GM19467 (cell line): ENCODE data around the gene NFASC.

Experiments used
- ATAC-seq: cut with Tn5 transposase; IDR thresholded peaks from one replicate; pipeline ENCODE4 v1.9.1; 2021; ENCODE audit warnings: mild to moderate bottlenecking, moderate library complexity; ENCODE audit not compliant: unreplicated experiment

Gene NFASC

GRCh38 chr1:204858363-204858821, 12.3 kb upstream of the NFASC start:
- no peak for ATAC-seq

GRCh38 chr1:204859861-204860267, 10.8 kb upstream of the NFASC start:
- no peak for ATAC-seq

GRCh38 chr1:204863024-204863423, 7.6 kb upstream of the NFASC start:
- no peak for ATAC-seq

GRCh38 chr1:204863730-204864129, 6.9 kb upstream of the NFASC start:
- ATAC-seq, result no peak

- ATAC-seq, result no peak
These were observed 4.5 kb upstream of the NFASC start for GRCh38 chr1:204866051-204866596.

- no peak for ATAC-seq
These were observed 3.5 kb upstream of the NFASC start for GRCh38 chr1:204867203-204867602.

- no peak for ATAC-seq
These were observed 2.9 kb upstream of the NFASC start for GRCh38 chr1:204867666-204868339.

- no peak for ATAC-seq
These were observed 2.3 kb upstream of the NFASC start for GRCh38 chr1:204868340-204868700.

GRCh38 chr1:204869097-204869496, 1.6 kb upstream of the NFASC start:
- no peak for ATAC-seq

- ATAC-seq, result no peak
These were observed 859 bp downstream of the NFASC start for GRCh38 chr1:204871405-204872037.

GRCh38 chr1:204872262-204872881, 1.7 kb downstream of the NFASC start:
- ATAC-seq, result no peak

GRCh38 chr1:204873176-204873575, 2.5 kb downstream of the NFASC start:
- ATAC-seq, result no peak

- ATAC-seq, result no peak
These were observed 3.1 kb downstream of the NFASC start for GRCh38 chr1:204873714-204874113.

- ATAC-seq, result no peak
These were observed 3.6 kb downstream of the NFASC start for GRCh38 chr1:204874274-204874673.

- no peak for ATAC-seq
These were observed 4.6 kb downstream of the NFASC start for GRCh38 chr1:204875255-204875654.

- no peak for ATAC-seq
These were observed 8.1 kb downstream of the NFASC start for GRCh38 chr1:204878621-204879234.

GRCh38 chr1:204879351-204879750, 8.7 kb downstream of the NFASC start:
- ATAC-seq, result no peak

- no peak for ATAC-seq
These were observed 10.2 kb downstream of the NFASC start for GRCh38 chr1:204880906-204881305.

- no peak for ATAC-seq
These were observed 11.8 kb downstream of the NFASC start for GRCh38 chr1:204882479-204882878.

- ATAC-seq, result no peak
These were observed 12.7 kb downstream of the NFASC start for GRCh38 chr1:204883405-204883804.

GRCh38 chr1:204885288-204885711, 14.6 kb downstream of the NFASC start:
- no peak for ATAC-seq
